Measurements from ENCODE around the gene GLG1.
"Not testable (repeated sequence)": the region's sequence is repeated elsewhere in the genome, so short reads cannot be mapped to it uniquely, and the experiment has no call there.

The GLG1 gene

DNA sequence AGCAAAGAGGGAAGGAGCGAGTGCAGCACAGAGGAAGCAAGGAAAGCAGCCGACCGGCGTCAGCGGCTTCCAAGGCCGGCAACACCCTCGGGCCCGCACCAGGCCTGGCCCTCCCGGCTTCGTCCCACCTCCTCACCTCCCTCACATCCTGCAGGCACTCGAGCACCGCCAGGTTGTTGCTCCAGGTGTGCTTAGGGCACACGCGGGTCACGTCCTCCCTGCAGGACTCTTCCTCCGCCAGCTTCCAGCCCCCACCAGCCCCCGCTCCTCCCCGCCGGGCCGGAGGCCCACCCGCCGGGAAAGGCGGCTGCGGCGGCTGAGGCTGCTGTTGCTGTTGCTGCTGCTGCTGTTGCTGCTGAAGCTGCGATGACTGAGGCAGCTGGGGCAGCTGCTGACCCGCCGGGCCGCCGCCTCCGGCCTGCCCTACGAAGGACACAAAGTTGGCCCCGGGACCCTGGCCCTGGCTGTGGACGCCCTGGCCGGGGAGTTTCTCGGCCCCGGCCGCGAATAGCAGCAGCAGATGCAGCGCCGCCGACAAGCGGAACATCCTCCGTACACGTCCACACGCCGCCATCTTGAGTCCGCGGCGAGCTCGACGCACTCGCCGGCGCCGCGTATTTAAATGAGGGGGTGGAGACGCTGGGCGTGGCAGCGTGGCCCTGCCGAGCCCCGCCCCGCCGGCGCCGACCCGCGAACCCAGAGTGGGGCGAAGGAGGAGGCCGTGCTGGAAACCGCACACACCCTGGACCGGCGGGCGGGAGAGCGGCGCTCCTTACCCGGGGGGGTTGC is at the start of gene GLG1:
GLG1 (minus strand) TSS at position 594 of the 789 bp plus-strand sequence; CDS start at position 574, 20 bp downstream.
- no peak for FAIRE-seq

DNA sequence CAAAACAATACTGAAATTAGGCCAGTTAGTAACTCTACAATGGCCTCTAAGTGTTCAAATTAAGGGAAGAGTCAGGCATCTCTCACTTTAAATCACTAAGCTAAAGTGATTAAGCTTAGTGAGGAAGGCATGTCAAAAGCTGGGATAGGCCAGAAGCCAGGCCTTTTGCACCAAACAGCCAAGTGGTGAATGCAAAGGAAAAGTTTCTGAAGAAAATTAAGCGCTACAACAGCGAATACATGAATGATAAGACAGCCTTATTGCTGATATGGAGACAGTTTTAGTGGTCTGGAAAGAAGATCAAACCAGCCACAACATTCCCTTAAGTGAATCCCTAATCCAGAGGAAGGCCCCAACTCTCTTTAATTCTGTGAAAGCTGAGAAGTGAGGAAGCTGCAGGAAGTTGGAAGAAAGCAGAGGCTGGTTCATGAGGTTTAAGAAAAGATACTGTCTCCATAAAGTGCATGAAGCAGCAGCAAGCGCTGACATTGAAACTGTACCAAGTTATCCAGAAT is 47.7 kb upstream of the GLG1 start:
- no peak for FAIRE-seq

DNA sequence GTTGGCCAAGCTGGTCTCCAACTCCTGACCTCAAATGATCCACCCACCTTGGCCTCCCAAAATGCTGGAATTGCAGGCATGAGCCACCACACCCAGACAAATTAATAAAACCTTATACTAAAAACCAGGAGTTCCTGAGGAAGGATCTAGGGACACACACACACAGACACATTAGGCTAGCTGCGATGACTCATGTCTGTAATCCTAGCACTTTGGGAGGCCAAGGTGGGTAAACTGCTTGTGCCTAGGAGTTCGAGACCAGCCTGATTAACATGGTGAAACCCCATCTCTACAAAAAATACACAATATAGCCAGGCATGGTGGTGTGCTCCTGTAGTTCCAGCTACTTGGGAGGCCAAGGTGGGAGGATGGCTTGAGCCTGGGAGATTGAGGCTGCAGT is 46.0 kb upstream of the GLG1 start:
- not testable (repeated sequence) for FAIRE-seq

- FAIRE-seq, result no peak
Observed at GRCh38 chr16:74652249-74652648, 45.3 kb upstream of the GLG1 start.

- FAIRE-seq, result no peak
Observed at GRCh38 chr16:74651841-74652240, 44.9 kb upstream of the GLG1 start.

- no peak for FAIRE-seq
Observed at GRCh38 chr16:74650966-74651567, 44.2 kb upstream of the GLG1 start.

GRCh38 chr16:74649839-74650504 is 43.1 kb upstream of the GLG1 start:
- FAIRE-seq, result no peak

DNA sequence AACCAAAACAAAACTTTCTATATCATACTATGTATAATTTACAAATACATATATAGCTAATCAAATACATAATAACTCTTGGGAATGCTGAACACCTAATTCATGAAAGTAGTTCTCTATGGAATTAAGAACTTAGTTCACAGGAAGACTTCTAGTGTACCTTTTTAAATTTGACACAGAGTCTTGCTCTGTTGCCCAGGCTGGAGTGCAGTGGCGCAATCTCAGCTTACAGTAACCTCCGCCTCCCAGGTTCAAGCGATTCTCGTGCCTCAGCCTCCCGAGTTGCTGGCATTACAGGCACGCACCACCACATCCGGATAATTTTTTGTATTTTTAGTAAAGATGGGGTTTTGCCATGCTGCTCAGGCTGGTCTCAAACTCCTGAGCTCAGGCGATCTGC is 35.1 kb upstream of the GLG1 start:
- FAIRE-seq, result no peak

GRCh38 chr16:74637742-74638453 is 31.0 kb upstream of the GLG1 start:
- FAIRE-seq, result no peak

- FAIRE-seq, result no peak
Observed at GRCh38 chr16:74635303-74635702, 28.4 kb upstream of the GLG1 start.

- FAIRE-seq, result no peak
Observed at GRCh38 chr16:74633686-74634085, 26.8 kb upstream of the GLG1 start.

DNA sequence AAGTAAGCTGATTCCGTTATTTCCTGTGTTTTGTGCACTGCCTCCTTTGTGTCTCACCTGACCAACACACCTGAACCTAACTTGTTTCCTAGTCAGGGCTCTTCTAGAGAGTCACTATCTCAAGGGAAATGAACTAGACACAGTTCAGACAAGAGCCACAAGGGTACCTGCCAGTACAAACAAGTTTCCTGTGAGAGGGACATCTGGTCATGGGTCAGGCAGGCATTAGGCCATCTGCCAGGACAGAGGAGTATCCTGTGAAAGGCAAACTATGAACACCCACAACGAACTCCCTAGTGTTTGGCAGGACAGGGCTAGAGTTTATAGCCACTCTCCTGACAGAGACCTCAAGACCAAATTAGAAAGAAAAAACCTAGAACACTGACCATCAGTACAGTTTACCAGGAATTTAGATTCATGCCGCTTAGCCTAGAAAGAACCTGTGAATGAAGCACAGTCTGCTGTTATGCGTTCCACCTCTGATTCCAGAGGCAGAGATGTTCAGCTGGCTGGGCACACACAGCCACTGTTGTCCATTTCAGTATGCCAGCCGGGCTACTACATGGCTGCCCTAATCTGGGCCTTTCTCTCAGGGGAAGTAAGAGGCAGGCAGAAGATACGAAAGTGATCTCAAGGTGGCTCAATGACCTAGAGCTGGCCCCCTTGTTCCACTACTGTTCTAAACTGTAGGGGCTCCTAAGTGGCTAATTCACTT is 20.7 kb upstream of the GLG1 start:
- FAIRE-seq, result no peak

DNA sequence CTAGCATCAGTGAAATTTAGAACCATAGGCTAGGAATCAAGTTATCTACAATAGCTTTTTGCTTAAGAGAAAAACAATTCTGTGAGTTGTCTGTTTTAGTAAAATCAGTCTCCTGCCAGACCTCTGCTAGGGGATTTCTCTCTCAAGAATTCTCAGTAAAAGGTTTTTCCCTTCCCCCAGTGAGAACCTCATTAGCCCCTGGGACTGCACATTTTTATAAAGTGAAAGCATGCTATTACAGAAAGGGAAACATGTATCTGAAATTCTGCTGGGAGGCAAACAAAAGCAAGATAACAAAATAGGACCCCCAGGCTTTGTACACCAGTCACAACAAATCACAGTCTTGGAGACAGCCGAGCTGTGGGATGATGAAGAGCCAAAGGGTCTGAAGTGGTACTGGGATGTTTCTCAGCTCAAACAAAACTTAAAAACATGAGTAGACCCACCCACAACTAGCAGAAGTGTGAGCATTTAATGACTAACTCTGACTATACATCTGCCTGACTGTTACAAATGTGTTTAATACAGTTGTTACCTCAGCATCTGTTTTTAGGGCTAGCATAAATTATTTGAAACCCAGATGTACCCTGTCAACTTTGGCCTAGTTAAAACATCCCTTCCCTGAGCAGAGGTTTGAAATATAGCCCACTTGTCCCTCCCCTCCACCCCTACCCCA is 20.0 kb upstream of the GLG1 start:
- FAIRE-seq, result no peak

DNA sequence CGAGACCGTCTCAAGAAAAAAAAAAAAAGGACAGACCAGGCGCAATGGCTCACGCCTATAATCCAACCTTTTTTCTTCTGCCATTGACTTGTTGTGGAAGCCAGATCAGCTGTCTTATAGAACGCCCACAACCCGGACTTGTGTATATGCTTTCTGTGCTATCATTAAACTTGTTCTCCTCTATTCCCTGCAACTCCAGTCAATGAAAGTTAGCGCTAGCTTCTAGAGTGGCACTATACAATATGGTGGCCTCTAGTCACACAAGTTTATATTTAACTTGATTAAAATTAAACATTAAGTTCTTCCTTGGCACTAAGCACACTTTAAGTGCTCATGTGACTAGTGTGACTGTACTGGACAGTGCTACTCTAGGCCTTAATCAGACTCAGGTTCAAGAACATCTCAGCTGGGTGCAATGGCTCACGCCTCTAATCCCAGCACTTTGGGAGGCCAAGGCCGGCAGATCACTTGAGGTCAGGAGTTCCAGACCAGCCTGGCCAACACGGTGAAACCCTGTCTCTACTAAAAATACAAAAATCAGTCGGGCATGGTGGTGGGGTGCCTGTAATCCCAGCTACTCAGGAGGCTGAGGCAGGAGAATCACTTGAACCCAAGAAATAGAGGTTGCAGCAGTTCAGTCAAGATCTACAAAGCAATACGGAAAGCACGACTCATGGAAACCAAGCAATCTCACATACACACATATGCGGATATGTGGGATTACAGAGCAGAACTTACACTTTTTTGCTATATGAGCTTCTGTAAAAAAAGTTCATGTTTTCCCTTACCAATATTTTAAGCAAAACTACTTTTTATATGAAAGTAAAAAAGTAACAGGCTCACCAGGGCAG is 18.8 kb upstream of the GLG1 start:
- no peak for FAIRE-seq

DNA sequence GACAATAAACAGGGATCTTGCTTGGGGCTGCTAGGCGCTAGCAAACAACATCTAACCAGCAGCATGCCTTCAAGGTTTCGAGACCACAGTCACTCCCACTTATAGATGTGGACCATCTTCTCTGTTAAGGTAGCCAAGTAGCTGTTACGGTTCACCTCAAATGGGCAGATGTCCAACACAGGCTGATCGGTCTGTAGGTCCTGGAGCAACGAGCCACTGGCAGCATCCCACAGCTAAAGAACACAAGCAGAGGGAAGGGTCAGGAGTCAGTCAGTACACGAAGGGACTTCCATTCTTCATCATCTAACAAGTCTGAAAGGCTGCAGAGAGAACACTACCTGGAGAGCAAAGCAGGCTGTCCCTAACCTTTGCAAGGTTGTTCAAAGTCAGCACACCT is 16.9 kb upstream of the GLG1 start:
- no peak for FAIRE-seq

- no peak for FAIRE-seq
Observed at GRCh38 chr16:74623214-74623838, 16.4 kb upstream of the GLG1 start.

- FAIRE-seq, result no peak
Observed at GRCh38 chr16:74622005-74622404, 15.1 kb upstream of the GLG1 start.

- FAIRE-seq, result no peak
Observed at GRCh38 chr16:74617206-74617788, 10.4 kb upstream of the GLG1 start.

DNA sequence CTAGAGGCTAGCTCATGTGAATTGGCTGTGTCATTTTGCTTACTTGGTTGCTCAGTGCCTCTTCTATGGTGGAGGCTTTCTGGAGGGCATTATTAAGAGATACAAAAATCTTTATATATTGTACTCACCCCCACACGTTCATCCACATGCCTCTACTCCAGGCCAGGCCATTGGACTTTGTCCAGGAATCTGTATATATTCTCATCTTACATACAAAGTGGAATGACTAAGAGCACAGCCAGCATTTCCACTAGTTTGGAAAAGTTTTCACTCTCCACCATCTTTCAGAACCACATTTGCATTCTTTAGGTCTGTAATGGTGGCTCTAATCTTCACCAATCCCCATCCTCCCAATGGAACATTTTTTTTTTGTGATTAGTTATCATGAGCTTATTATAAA is 4.8 kb upstream of the GLG1 start:
- no peak for FAIRE-seq

GRCh38 chr16:74608944-74609343 is 2.0 kb upstream of the GLG1 start:
- FAIRE-seq, result no peak

Measured in colon (tissue), 2 donors.